ENCODE measurements around the gene POLD2. TPM values are rescaled to one million over a fixed set of nuclear protein-coding genes. Genes with fewer than 3 reads are reported as not detected.

POLD2 gene
- total and polyA plus RNA-seq, 2 of the 8 experiments (the other 6 are each of a cell fraction or from before 2014, with no cell fraction given): 148 to 214 TPM

- TF ChIP-seq, protein P1, sequence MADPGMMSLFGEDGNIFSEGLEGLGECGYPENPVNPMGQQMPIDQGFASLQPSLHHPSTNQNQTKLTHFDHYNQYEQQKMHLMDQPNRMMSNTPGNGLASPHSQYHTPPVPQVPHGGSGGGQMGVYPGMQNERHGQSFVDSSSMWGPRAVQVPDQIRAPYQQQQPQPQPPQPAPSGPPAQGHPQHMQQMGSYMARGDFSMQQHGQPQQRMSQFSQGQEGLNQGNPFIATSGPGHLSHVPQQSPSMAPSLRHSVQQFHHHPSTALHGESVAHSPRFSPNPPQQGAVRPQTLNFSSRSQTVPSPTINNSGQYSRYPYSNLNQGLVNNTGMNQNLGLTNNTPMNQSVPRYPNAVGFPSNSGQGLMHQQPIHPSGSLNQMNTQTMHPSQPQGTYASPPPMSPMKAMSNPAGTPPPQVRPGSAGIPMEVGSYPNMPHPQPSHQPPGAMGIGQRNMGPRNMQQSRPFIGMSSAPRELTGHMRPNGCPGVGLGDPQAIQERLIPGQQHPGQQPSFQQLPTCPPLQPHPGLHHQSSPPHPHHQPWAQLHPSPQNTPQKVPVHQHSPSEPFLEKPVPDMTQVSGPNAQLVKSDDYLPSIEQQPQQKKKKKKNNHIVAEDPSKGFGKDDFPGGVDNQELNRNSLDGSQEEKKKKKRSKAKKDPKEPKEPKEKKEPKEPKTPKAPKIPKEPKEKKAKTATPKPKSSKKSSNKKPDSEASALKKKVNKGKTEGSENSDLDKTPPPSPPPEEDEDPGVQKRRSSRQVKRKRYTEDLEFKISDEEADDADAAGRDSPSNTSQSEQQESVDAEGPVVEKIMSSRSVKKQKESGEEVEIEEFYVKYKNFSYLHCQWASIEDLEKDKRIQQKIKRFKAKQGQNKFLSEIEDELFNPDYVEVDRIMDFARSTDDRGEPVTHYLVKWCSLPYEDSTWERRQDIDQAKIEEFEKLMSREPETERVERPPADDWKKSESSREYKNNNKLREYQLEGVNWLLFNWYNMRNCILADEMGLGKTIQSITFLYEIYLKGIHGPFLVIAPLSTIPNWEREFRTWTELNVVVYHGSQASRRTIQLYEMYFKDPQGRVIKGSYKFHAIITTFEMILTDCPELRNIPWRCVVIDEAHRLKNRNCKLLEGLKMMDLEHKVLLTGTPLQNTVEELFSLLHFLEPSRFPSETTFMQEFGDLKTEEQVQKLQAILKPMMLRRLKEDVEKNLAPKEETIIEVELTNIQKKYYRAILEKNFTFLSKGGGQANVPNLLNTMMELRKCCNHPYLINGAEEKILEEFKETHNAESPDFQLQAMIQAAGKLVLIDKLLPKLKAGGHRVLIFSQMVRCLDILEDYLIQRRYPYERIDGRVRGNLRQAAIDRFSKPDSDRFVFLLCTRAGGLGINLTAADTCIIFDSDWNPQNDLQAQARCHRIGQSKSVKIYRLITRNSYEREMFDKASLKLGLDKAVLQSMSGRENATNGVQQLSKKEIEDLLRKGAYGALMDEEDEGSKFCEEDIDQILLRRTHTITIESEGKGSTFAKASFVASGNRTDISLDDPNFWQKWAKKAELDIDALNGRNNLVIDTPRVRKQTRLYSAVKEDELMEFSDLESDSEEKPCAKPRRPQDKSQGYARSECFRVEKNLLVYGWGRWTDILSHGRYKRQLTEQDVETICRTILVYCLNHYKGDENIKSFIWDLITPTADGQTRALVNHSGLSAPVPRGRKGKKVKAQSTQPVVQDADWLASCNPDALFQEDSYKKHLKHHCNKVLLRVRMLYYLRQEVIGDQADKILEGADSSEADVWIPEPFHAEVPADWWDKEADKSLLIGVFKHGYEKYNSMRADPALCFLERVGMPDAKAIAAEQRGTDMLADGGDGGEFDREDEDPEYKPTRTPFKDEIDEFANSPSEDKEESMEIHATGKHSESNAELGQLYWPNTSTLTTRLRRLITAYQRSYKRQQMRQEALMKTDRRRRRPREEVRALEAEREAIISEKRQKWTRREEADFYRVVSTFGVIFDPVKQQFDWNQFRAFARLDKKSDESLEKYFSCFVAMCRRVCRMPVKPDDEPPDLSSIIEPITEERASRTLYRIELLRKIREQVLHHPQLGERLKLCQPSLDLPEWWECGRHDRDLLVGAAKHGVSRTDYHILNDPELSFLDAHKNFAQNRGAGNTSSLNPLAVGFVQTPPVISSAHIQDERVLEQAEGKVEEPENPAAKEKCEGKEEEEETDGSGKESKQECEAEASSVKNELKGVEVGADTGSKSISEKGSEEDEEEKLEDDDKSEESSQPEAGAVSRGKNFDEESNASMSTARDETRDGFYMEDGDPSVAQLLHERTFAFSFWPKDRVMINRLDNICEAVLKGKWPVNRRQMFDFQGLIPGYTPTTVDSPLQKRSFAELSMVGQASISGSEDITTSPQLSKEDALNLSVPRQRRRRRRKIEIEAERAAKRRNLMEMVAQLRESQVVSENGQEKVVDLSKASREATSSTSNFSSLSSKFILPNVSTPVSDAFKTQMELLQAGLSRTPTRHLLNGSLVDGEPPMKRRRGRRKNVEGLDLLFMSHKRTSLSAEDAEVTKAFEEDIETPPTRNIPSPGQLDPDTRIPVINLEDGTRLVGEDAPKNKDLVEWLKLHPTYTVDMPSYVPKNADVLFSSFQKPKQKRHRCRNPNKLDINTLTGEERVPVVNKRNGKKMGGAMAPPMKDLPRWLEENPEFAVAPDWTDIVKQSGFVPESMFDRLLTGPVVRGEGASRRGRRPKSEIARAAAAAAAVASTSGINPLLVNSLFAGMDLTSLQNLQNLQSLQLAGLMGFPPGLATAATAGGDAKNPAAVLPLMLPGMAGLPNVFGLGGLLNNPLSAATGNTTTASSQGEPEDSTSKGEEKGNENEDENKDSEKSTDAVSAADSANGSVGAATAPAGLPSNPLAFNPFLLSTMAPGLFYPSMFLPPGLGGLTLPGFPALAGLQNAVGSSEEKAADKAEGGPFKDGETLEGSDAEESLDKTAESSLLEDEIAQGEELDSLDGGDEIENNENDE (IDR thresholded peaks at IDR 0.05; ENCODE audit: insufficient replicate concordance, low read length): no peak
- TF ChIP-seq KDM4A (IDR thresholded peaks at IDR 0.05; ENCODE audit: low read depth, low read length, severe bottlenecking): no peak
- TF ChIP-seq POLR2A (IDR thresholded peaks at IDR 0.05; ENCODE audit: control extremely low read depth in 1 of 2, low read depth in 2 of 2, low read length in 2 of 2): no peak
- TF ChIP-seq ATF3 (IDR thresholded peaks at IDR 0.05; ENCODE audit: insufficient read depth, low read depth, low read length): no peak
- TF ChIP-seq, protein P2, sequence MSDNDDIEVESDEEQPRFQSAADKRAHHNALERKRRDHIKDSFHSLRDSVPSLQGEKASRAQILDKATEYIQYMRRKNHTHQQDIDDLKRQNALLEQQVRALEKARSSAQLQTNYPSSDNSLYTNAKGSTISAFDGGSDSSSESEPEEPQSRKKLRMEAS (IDR thresholded peaks at IDR 0.05): peak; percentile 62
- no peak for TF ChIP-seq KDM5A (IDR thresholded peaks at IDR 0.05; ENCODE audit: low read length)
- no peak for TF ChIP-seq TAF1 (IDR thresholded peaks at IDR 0.05; ENCODE audit: low read depth, low read length)
- TF ChIP-seq, protein P3, sequence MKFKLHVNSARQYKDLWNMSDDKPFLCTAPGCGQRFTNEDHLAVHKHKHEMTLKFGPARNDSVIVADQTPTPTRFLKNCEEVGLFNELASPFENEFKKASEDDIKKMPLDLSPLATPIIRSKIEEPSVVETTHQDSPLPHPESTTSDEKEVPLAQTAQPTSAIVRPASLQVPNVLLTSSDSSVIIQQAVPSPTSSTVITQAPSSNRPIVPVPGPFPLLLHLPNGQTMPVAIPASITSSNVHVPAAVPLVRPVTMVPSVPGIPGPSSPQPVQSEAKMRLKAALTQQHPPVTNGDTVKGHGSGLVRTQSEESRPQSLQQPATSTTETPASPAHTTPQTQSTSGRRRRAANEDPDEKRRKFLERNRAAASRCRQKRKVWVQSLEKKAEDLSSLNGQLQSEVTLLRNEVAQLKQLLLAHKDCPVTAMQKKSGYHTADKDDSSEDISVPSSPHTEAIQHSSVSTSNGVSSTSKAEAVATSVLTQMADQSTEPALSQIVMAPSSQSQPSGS (IDR thresholded peaks at IDR 0.05; ENCODE audit: low read length): no peak
Observed at GRCh38 chr7:44065431-44066110, 57.8 kb downstream of the POLD2 start, which contains the start of gene PGAM2 (continued).

Measured in H1 (cell line).